H9 (cell line): Measurements from ENCODE around the gene CYGB. TPM values are rescaled to one million over a fixed set of nuclear protein-coding genes. Genes with fewer than 3 reads are reported as not detected.

Experiments used
- DNase-seq: peaks from one replicate; pipeline ENCODE4 v3.0.0-alpha.2; 2017
- H2AFZ ChIP-seq: one replicate; pipeline ENCODE4 v1.6.1; 2013; ENCODE audit warnings: mild to moderate bottlenecking, low read length, control low read depth, moderate library complexity
- H2AK5ac ChIP-seq: 2 replicates; pipeline ENCODE4 v1.6.1; 2013; ENCODE audit warnings: low read length, control low read depth, mixed read lengths; ENCODE audit not compliant: insufficient read length
- H2BK120ac ChIP-seq: one replicate; pipeline ENCODE4 v1.6.1; 2013; ENCODE audit warnings: low read depth, mild to moderate bottlenecking, low read length, control low read depth, inconsistent platforms; ENCODE audit not compliant: poor library complexity, severe bottlenecking
- H2BK12ac ChIP-seq: 2 replicates; pipeline ENCODE4 v1.6.1; 2013; ENCODE audit warnings: low read length, control low read depth, mixed read lengths, low read depth; ENCODE audit not compliant: insufficient read length
- H2BK15ac ChIP-seq: 2 replicates; pipeline ENCODE4 v1.6.1; 2013; ENCODE audit warnings: low read depth, low read length, control low read depth
- H2BK20ac ChIP-seq: one replicate; pipeline ENCODE4 v1.6.1; 2013; ENCODE audit warnings: low read depth, mild to moderate bottlenecking, low read length, control low read depth, inconsistent platforms; ENCODE audit not compliant: poor library complexity, severe bottlenecking
- H2BK5ac ChIP-seq: 2 replicates; pipeline ENCODE4 v1.6.1; 2013; ENCODE audit warnings: low read length, control low read depth, mixed read lengths; ENCODE audit not compliant: insufficient read length
- H3K14ac ChIP-seq: 2 replicates; pipeline ENCODE4 v1.6.1; 2013; ENCODE audit warnings: low read length, control low read depth; ENCODE audit not compliant: insufficient read depth
- H3K18ac ChIP-seq: 2 replicates; pipeline ENCODE4 v1.6.1; 2013; ENCODE audit warnings: low read depth, mild to moderate bottlenecking, mixed read lengths, low read length, control low read depth; ENCODE audit not compliant: insufficient read length
- H3K23ac ChIP-seq: 2 replicates; pipeline ENCODE4 v1.6.1; 2013; ENCODE audit warnings: low read length, control low read depth, mixed read lengths, low read depth; ENCODE audit not compliant: insufficient read length
- H3K23me2 ChIP-seq: 2 replicates; pipeline ENCODE4 v1.6.1; 2013; ENCODE audit warnings: low read depth, mild to moderate bottlenecking, mixed read lengths, low read length, control low read depth; ENCODE audit not compliant: insufficient read length, poor library complexity, severe bottlenecking
- H3K27ac ChIP-seq: 2 replicates; pipeline ENCODE4 v1.5.1; 2013; ENCODE audit warnings: low read length, control low read depth, mixed read lengths, low read depth; ENCODE audit not compliant: insufficient read length
- H3K27me3 ChIP-seq: 2 replicates; pipeline ENCODE4 v1.6.1; 2013; ENCODE audit warnings: low read length, control low read depth, inconsistent platforms; ENCODE audit not compliant: insufficient read depth
- H3K4ac ChIP-seq: 2 replicates; pipeline ENCODE4 v1.6.1; 2013; ENCODE audit warnings: low read depth, mild to moderate bottlenecking, control low read depth, inconsistent platforms, low read length, moderate library complexity
- H3K4me1 ChIP-seq: 2 replicates; pipeline ENCODE4 v1.6.1; 2013; ENCODE audit warnings: low read length, control low read depth, inconsistent platforms; ENCODE audit not compliant: insufficient read depth
- H3K4me2 ChIP-seq: 2 replicates; pipeline ENCODE4 v1.6.1; 2013; ENCODE audit warnings: low read length, control low read depth, mixed read lengths; ENCODE audit not compliant: insufficient read length, insufficient read depth
- H3K56ac ChIP-seq: 2 replicates; pipeline ENCODE4 v1.6.1; 2013; ENCODE audit warnings: low read depth, mild to moderate bottlenecking, mixed read lengths, low read length, control low read depth; ENCODE audit not compliant: insufficient read length
- H3K79me1 ChIP-seq: 2 replicates; pipeline ENCODE4 v1.6.1; 2013; ENCODE audit warnings: low read depth, mild to moderate bottlenecking, moderate library complexity, low read length, control low read depth, inconsistent platforms; ENCODE audit not compliant: insufficient read depth, poor library complexity, severe bottlenecking
- H3K79me2 ChIP-seq: 2 replicates; pipeline ENCODE4 v1.6.1; 2013; ENCODE audit warnings: low read length, control low read depth, inconsistent platforms; ENCODE audit not compliant: insufficient read depth
- H3K9ac ChIP-seq: 2 replicates; pipeline ENCODE4 v1.6.1; 2013; ENCODE audit warnings: low read length, control low read depth, mixed read lengths; ENCODE audit not compliant: insufficient read length; ENCODE audit errors: extremely low read depth
- H3K9me3 ChIP-seq: one replicate; pipeline ENCODE4 v1.6.1; 2013; ENCODE audit warnings: low read depth, low read length, inconsistent platforms; ENCODE audit not compliant: control insufficient read depth
- H3T11ph ChIP-seq: one replicate; pipeline ENCODE4 v1.6.1; 2013; ENCODE audit warnings: mild to moderate bottlenecking, low read length, control low read depth, inconsistent platforms
- H4K20me1 ChIP-seq: one replicate; pipeline ENCODE4 v1.6.1; 2013; ENCODE audit not compliant: control insufficient read depth, insufficient read length, insufficient read depth
- H4K5ac ChIP-seq: 2 replicates; pipeline ENCODE4 v1.6.1; 2013; ENCODE audit warnings: low read depth, mild to moderate bottlenecking, mixed read lengths, low read length, control low read depth; ENCODE audit not compliant: insufficient read length
- H4K8ac ChIP-seq: replicated peaks from 2 replicates; pipeline ENCODE4 v1.6.1; 2013; ENCODE audit warnings: low read length, control low read depth, mixed read lengths, low read depth; ENCODE audit not compliant: insufficient read length
- H4K91ac ChIP-seq: 2 replicates; pipeline ENCODE4 v1.6.1; 2013; ENCODE audit warnings: low read depth, mild to moderate bottlenecking, moderate library complexity, mixed read lengths, low read length, control low read depth; ENCODE audit not compliant: insufficient read length
- H3K27ac Mint-ChIP-seq, 3 experiments: 2 replicates in 2 of 3; 3 replicates in 1 of 3; pipeline ENCODE4 v1.8.0; 2020 to 2021; ENCODE audit warnings: mixed read lengths in 3 of 3, mild to moderate bottlenecking in 1 of 3, moderate library complexity in 1 of 3
- H3K27me3 Mint-ChIP-seq: 2 replicates; pipeline ENCODE4 v1.8.0; 2021; ENCODE audit warnings: low read depth, mild to moderate bottlenecking, moderate library complexity, mixed read lengths
- H3K36me3 Mint-ChIP-seq, 3 experiments: 2 replicates in 2 of 3; 3 replicates in 1 of 3; pipeline ENCODE4 v1.8.0; 2020 to 2021; ENCODE audit warnings: low read depth in 3 of 3, mixed read lengths in 3 of 3; ENCODE audit not compliant: insufficient read depth in 1 of 3
- H3K4me1 Mint-ChIP-seq, 2 experiments: 2 replicates each; pipeline ENCODE4 v1.8.0; 2020; ENCODE audit warnings: mixed read lengths in 2 of 2
- H3K4me3 Mint-ChIP-seq, 2 experiments: 2 replicates in 1 of 2; 3 replicates in 1 of 2; pipeline ENCODE4 v1.8.0; 2020 to 2021; ENCODE audit warnings: mild to moderate bottlenecking in 2 of 2, mixed read lengths in 2 of 2, moderate library complexity in 1 of 2
- H3K9me3 Mint-ChIP-seq, 2 experiments: 2 replicates in 1 of 2; 3 replicates in 1 of 2; pipeline ENCODE4 v1.8.0; 2020; ENCODE audit warnings: mild to moderate bottlenecking in 2 of 2, mixed read lengths in 2 of 2, moderate library complexity in 1 of 2
- CTCF ChIP-seq: fragments of 200-600 bp; sonication (generic); conservative IDR thresholded peaks from 3 replicates; pipeline ENCODE4 v1.8.0; 2021; ENCODE audit warnings: antibody characterized with exemption, mild to moderate bottlenecking
- WGBS: extraction: QIAGEN DNeasy Blood & Tissue Kit; methylation state at CpG from one replicate; pipeline ENCODE4 v1.1.7; 2013; ENCODE audit warnings: missing lambda C conversion rate, low lambda C conversion rate, mixed read lengths; ENCODE audit not compliant: insufficient read length; ENCODE audit errors: extremely low coverage; 5-methylcytosine and 5-hydroxymethylcytosine counted together
- total RNA-seq: library from RNA; stranded (reverse); gene quantifications from 2 replicates; pipeline ENCODE4 v1.2.1, GENCODE V29; 2021

The CYGB gene
- total RNA-seq, 1 experiment from 2014 or later: 2.4 TPM

GRCh38 chr17:76543482-76543825, 5.9 kb upstream of the CYGB start:
- Histone ChIP-seq H2BK20ac (no peak overlapping the region), H2BK12ac (no peak overlapping the region), H3K23me2 (peaks cover 4% of the 10 kb centered on the region), H3K23ac (no peak overlapping the region), H2BK120ac (no peak overlapping the region), H3K79me2 (no peaks in the 10 kb centered on the region), H2BK5ac (no peak overlapping the region), H3K9me3 (no peaks in the 10 kb centered on the region), H3K4me1 (peaks cover 2% of the 10 kb centered on the region; the same call in 1 of the 2 replicates), H4K91ac (no peak overlapping the region), H3K18ac (no peak overlapping the region), H3T11ph (no peak overlapping the region), H4K5ac (no peak overlapping the region), H3K27ac (no peak overlapping the region), H2BK15ac (no peak overlapping the region), H4K20me1 (peaks cover 4% of the 10 kb centered on the region), H3K56ac (no peak overlapping the region), H3K4ac (no peak overlapping the region), H3K27me3 (peaks cover 12% of the 10 kb centered on the region; the same call in 1 of the 2 replicates), H2AK5ac (no peak overlapping the region), H4K8ac (no peak overlapping the region), H3K14ac (no peak overlapping the region), H3K4me2 (no peak overlapping the region), H3K79me1 (no peaks in the 10 kb centered on the region), H2AFZ (no peak overlapping the region), H3K9ac (no peak overlapping the region)
- Mint-ChIP-seq H3K27ac (no peak overlapping the region; a peak in 1 of 7 replicates), H3K36me3 (no peaks in the 10 kb centered on the region), H3K4me1 (peaks cover 31 to 43% of the 10 kb centered on the region in 2 experiments), H3K27me3 (peaks cover 32% of the 10 kb centered on the region), H3K9me3 (no peaks in the 10 kb centered on the region), H3K4me3 (no peak overlapping the region)
- peak; percentile 32 for DNase-seq
- WGBS: no CpG with 5 or more reads among the region's 6 CpGs
- TF ChIP-seq CTCF: no peak
